IMR-90 (cell line): ENCODE measurements around the gene PCSK6. TPM values are rescaled to one million over a fixed set of nuclear protein-coding genes. Genes with fewer than 3 reads are reported as not detected.

Source experiments
- ATAC-seq: fragments of 200-7000 bp; cut with Tn5 transposase; 2 replicates; pipeline ENCODE4 v1.9.1; 2020; ENCODE audit warnings: low read depth, mild to moderate bottlenecking, moderate library complexity
- BruUV-seq: library from RNA; stranded (reverse); fragments of 400-500 nt; replicated peaks from 2 replicates; lab custom pipeline; 2021; lab: Mats Ljungman, UMichigan
- CTCF ChIA-PET: fragments of 300-600 bp; formaldehyde crosslinking; extraction: SDS; loops from one replicate; lab custom pipeline; 2021; ENCODE audit warnings: antibody characterized with exemption; lab: Yijun Ruan, JAX
- POLR2A ChIA-PET: fragments of 300-600 bp; sonication (Branson Sonifier 250); formaldehyde crosslinking; loops from one replicate; lab custom pipeline; 2022; ENCODE audit warnings: antibody characterized with exemption; ENCODE audit not compliant: unreplicated experiment; lab: Charles Lee
- DNase-seq: peaks from one replicate; pipeline ENCODE4 v3.0.0; 2013
- H2AFZ ChIP-seq: replicated peaks from 2 replicates; pipeline ENCODE3; 2013; ENCODE audit warnings: low read length, mild to moderate bottlenecking; ENCODE audit not compliant: poor library complexity
- H2AK5ac ChIP-seq: 2 replicates; pipeline ENCODE4 v1.6.1; 2013; ENCODE audit warnings: low read depth, low read length, inconsistent platforms
- H2AK9ac ChIP-seq: replicated peaks from 2 replicates; pipeline ENCODE3; 2013; ENCODE audit warnings: mild to moderate bottlenecking, low read depth, low read length, moderate library complexity; ENCODE audit not compliant: poor library complexity
- H2BK120ac ChIP-seq: 2 replicates; pipeline ENCODE4 v1.6.1; 2013; ENCODE audit warnings: low read depth, low read length, inconsistent platforms
- H2BK15ac ChIP-seq: 3 replicates; pipeline ENCODE4 v1.6.1; 2013; ENCODE audit warnings: low read depth, low read length, inconsistent platforms
- H2BK20ac ChIP-seq: 2 replicates; pipeline ENCODE4 v1.6.1; 2013; ENCODE audit warnings: low read depth, mild to moderate bottlenecking, inconsistent platforms, low read length, moderate library complexity
- H2BK5ac ChIP-seq: 2 replicates; pipeline ENCODE4 v1.6.1; 2013; ENCODE audit warnings: mild to moderate bottlenecking, low read depth, low read length, inconsistent platforms; ENCODE audit not compliant: poor library complexity, severe bottlenecking
- H3K14ac ChIP-seq: replicated peaks from 2 replicates; pipeline ENCODE4 v1.6.1; 2013; ENCODE audit warnings: low read depth, low read length, inconsistent platforms
- H3K18ac ChIP-seq: 2 replicates; pipeline ENCODE4 v1.6.1; 2013; ENCODE audit warnings: low read depth, low read length, control low read depth
- H3K23ac ChIP-seq: 2 replicates; pipeline ENCODE4 v1.6.1; 2013; ENCODE audit warnings: low read depth, low read length, inconsistent platforms
- H3K27ac ChIP-seq: 2 replicates; pipeline ENCODE4 v1.5.1; 2013; ENCODE audit warnings: mild to moderate bottlenecking, control low read depth, low read length; ENCODE audit not compliant: insufficient read depth
- H3K27me3 ChIP-seq: 2 replicates; pipeline ENCODE4 v1.6.1; 2013; ENCODE audit warnings: low read length; ENCODE audit not compliant: control insufficient read depth, insufficient read depth
- H3K36me3 ChIP-seq: 2 replicates; pipeline ENCODE4 v1.6.1; 2013; ENCODE audit warnings: low read length, mixed read lengths; ENCODE audit not compliant: control insufficient read depth, insufficient read depth
- H3K4ac ChIP-seq: 2 replicates; pipeline ENCODE4 v1.6.1; 2013; ENCODE audit warnings: low read depth, low read length, inconsistent platforms
- H3K4me1 ChIP-seq: 2 replicates; pipeline ENCODE4 v1.6.1; 2013; ENCODE audit warnings: low read length, mixed read lengths; ENCODE audit not compliant: control insufficient read depth, insufficient read depth
- H3K4me2 ChIP-seq: 2 replicates; pipeline ENCODE4 v1.6.1; 2013; ENCODE audit warnings: low read depth, mild to moderate bottlenecking, control low read depth, low read length, moderate library complexity
- H3K4me3 ChIP-seq: 2 replicates; pipeline ENCODE4 v1.5.1; 2013; ENCODE audit warnings: low read depth, mild to moderate bottlenecking, control low read depth, low read length, moderate library complexity; ENCODE audit not compliant: insufficient read depth
- H3K56ac ChIP-seq: 2 replicates; pipeline ENCODE4 v1.6.1; 2013; ENCODE audit warnings: low read length, inconsistent platforms; ENCODE audit not compliant: insufficient read depth; ENCODE audit errors: extremely low read depth
- H3K79me1 ChIP-seq, 2 experiments: 2 replicates each; pipeline ENCODE4 v1.6.1; 2013; ENCODE audit warnings: low read length in 2 of 2, inconsistent platforms in 1 of 2, low read depth in 1 of 2
- H3K9ac ChIP-seq: 2 replicates; pipeline ENCODE4 v1.6.1; 2013; ENCODE audit warnings: low read depth, low read length, control low read depth
- H3K9me1 ChIP-seq: 2 replicates; pipeline ENCODE4 v1.6.1; 2013; ENCODE audit warnings: low read length, inconsistent platforms; ENCODE audit not compliant: insufficient read depth
- H3K9me3 ChIP-seq: 2 replicates; pipeline ENCODE4 v1.6.1; 2013; ENCODE audit warnings: low read length; ENCODE audit not compliant: control insufficient read depth, insufficient read depth
- H4K20me1 ChIP-seq: 2 replicates; pipeline ENCODE4 v1.6.1; 2013; ENCODE audit warnings: low read length, inconsistent platforms; ENCODE audit not compliant: insufficient read depth
- H4K5ac ChIP-seq: 2 replicates; pipeline ENCODE4 v1.6.1; 2013; ENCODE audit warnings: mild to moderate bottlenecking, low read depth, low read length, control low read depth
- H4K8ac ChIP-seq, 2 experiments: 2 replicates each; pipeline ENCODE4 v1.6.1; 2013; ENCODE audit warnings: low read depth in 2 of 2, low read length in 2 of 2, control low read depth in 1 of 2, inconsistent platforms in 1 of 2
- H4K91ac ChIP-seq: 2 replicates; pipeline ENCODE4 v1.6.1; 2013; ENCODE audit warnings: low read depth, low read length, inconsistent platforms; ENCODE audit not compliant: insufficient read depth
- CTCF ChIP-seq: conservative IDR thresholded peaks from 2 replicates; pipeline ENCODE4 v1.5.1; 2012; ENCODE audit warnings: mild to moderate bottlenecking, low read depth, low read length, improper control_type of control experiment
- ELK1 ChIP-seq: fragments of 150-350 bp; IDR thresholded peaks from 2 replicates; pipeline ENCODE4 v1.6.1; 2016; ENCODE audit warnings: low read depth, mild to moderate bottlenecking, low read length, moderate library complexity, borderline replicate concordance
- FOS ChIP-seq: fragments of 150-350 bp; IDR thresholded peaks from 2 replicates; pipeline ENCODE4 v1.6.1; 2016; ENCODE audit warnings: low read depth, low read length
- MAFK ChIP-seq: IDR thresholded peaks from 2 replicates; pipeline ENCODE4 v1.6.1; 2012; ENCODE audit warnings: low read depth, low read length, improper control_type of control experiment
- SMC3 ChIP-seq: fragments of 150-350 bp; IDR thresholded peaks from 2 replicates; pipeline ENCODE4 v1.6.1; 2016; ENCODE audit warnings: low read depth, mild to moderate bottlenecking, antibody characterized with exemption, low read length, moderate library complexity
- WGBS, 2 experiments: methylation state at CpG; one replicate each; pipeline versions ENCODE4 v1.1.5 to v1.1.7; 2013; ENCODE audit warnings: missing lambda C conversion rate in 2 of 2; ENCODE audit not compliant: insufficient read length in 1 of 2; ENCODE audit errors: extremely low coverage in 2 of 2; 5-methylcytosine and 5-hydroxymethylcytosine counted together
- dilution Hi-C: fragments of 300-500 bp; cut with HindIII; formaldehyde crosslinking; loops from one replicate; pipeline ENCODE4 v1.14.3; 2018; ENCODE audit warnings: low sequenced_read_pairs; ENCODE audit not compliant: unreplicated experiment
- in situ Hi-C: fragments of 300-500 bp; cut with MboI; formaldehyde crosslinking; loops from 3 replicates; pipeline ENCODE4 v1.14.3; 2019; ENCODE audit warnings: low sequenced_read_pairs, inconsistent platforms, mixed read lengths
- intact Hi-C: fragments of 100-400 bp; cut with micrococcal nuclease; formaldehyde crosslinking; loops from 2 replicates; pipeline ENCODE4 v1.10.0; 2022
- polyA plus RNA-seq, 3 experiments: library from polyadenylated mRNA; depleted of rRNA; stranded (reverse); fragments of >200 nt; gene quantifications; 2 replicates each; pipeline ENCODE4 v1.2.3, GENCODE V29; 2012; ENCODE audit warnings: low replicate concordance in 1 of 3
- total RNA-seq: library from RNA; depleted of rRNA; stranded (reverse); fragments of >200 nt; gene quantifications from 2 replicates; pipeline ENCODE4 v1.2.3, GENCODE V29; 2012

Gene PCSK6
- total and polyA plus RNA-seq, 2 of the 4 experiments (the other 2 are of a cell fraction) = not detected

GRCh38 chr15:101479851-101480612, 9.5 kb downstream of the PCSK6 start:
- no peak overlapping the region for H4K91ac ChIP-seq
- no peak overlapping the region for H2BK15ac ChIP-seq
- no peaks in the 10 kb centered on the region; the same call in 1 of the 2 replicates for H3K9me1 ChIP-seq
- H2AFZ ChIP-seq = no peak overlapping the region
- dilution Hi-C loops (no loop called here), intact Hi-C loops (no loop called here), in situ Hi-C loops (no loop called here)
- H3K14ac ChIP-seq = no peak overlapping the region
- H3K9me3 ChIP-seq = no peaks in the 10 kb centered on the region
- H2BK20ac ChIP-seq = no peak overlapping the region
- DNase-seq (no peak), ATAC-seq (no peak)
- no peak overlapping the region for H2AK9ac ChIP-seq
- no peak overlapping the region for H2AK5ac ChIP-seq
- ChIA-PET CTCF (no interaction called here), POLR2A (no interaction called here)
- H3K27me3 ChIP-seq = peaks cover 14% of the 10 kb centered on the region
- no peak overlapping the region for H2BK120ac ChIP-seq
- no peaks in the 10 kb centered on the region for H3K79me1 ChIP-seq
- H3K4me1 ChIP-seq = no peaks in the 10 kb centered on the region
- no peak overlapping the region for H3K27ac ChIP-seq
- H3K9ac ChIP-seq = no peak overlapping the region
- no peak overlapping the region for H3K4me2 ChIP-seq
- H4K20me1 ChIP-seq = no peaks in the 10 kb centered on the region
- no peak overlapping the region for H3K18ac ChIP-seq
- no peak overlapping the region for H3K56ac ChIP-seq
- H4K5ac ChIP-seq = no peak overlapping the region
- H4K8ac ChIP-seq = no peak overlapping the region
- no peaks in the 10 kb centered on the region for H3K36me3 ChIP-seq
- H3K4me3 ChIP-seq = no peak overlapping the region
- no TSS peak for BruUV-seq
- TF ChIP-seq MAFK = no peak
- TF ChIP-seq FOS = no peak
- TF ChIP-seq CTCF = no peak
- TF ChIP-seq ELK1 = no peak
- TF ChIP-seq SMC3 = no peak
- 77% methylated on average over 7 of the region's 15 CpGs; no CpG with 5 or more reads in 1 of the 2 experiments for WGBS, 2 experiments
- no peak overlapping the region for H3K23ac ChIP-seq
- no peak overlapping the region for H2BK5ac ChIP-seq
- H3K4ac ChIP-seq = no peak overlapping the region
